Stimulated activated CD8-positive, alpha-beta memory T cell treated with anti-CD3 and anti-CD28 coated beads, Interleukin-4, amount 100 ng/mL, for 48 hours (primary cell): Measurements from ENCODE around the gene OTUD4.

ENCODE experiments used
- DNase-seq: peaks from one replicate; pipeline ENCODE4 v3.0.0-alpha.2; 2020

The OTUD4 gene

GRCh38 chr4:145108128-145108527, 72.3 kb downstream of the OTUD4 start:
- DNase-seq = no peak

GRCh38 chr4:145107126-145107525, 73.3 kb downstream of the OTUD4 start:
- DNase-seq = no peak

GRCh38 chr4:145103496-145103895, 76.9 kb downstream of the OTUD4 start:
- DNase-seq = no peak

GRCh38 chr4:145102619-145103018, 77.8 kb downstream of the OTUD4 start:
- DNase-seq = no peak

GRCh38 chr4:145101091-145101490, 79.3 kb downstream of the OTUD4 start:
- no peak for DNase-seq

GRCh38 chr4:145099653-145100052, 80.7 kb downstream of the OTUD4 start:
- DNase-seq = no peak

- DNase-seq = peak; percentile 62
Observed at GRCh38 chr4:145098675-145099037, 81.7 kb downstream of the OTUD4 start.

- peak; percentile 98 for DNase-seq
Observed at GRCh38 chr4:145097821-145098674, 82.3 kb downstream of the OTUD4 start, which contains the start of the genes ABCE1 and ANAPC10. Gene ABCE1 (plus strand): TSS chr4:145098311. CDS start chr4:145104413, 6,102 bp downstream. Gene ANAPC10 (minus strand): TSS chr4:145098196. CDS start chr4:145096099, 2,097 bp downstream.

- DNase-seq = no peak
Observed at GRCh38 chr4:145097331-145097820, 83.0 kb downstream of the OTUD4 start.

GRCh38 chr4:145093638-145094037, 86.8 kb downstream of the OTUD4 start:
- DNase-seq = no peak

- DNase-seq = no peak
Observed at GRCh38 chr4:145090380-145090779, 90.0 kb downstream of the OTUD4 start.

GRCh38 chr4:145083891-145084605, 96.3 kb downstream of the OTUD4 start:
- no peak for DNase-seq
